HG03280 (cell line): ENCODE data around the gene SHOX.
"Not testable (repeated sequence)": the region's sequence is repeated elsewhere in the genome, so short reads cannot be mapped to it uniquely, and the experiment has no call there.

Experiments used
- ATAC-seq: cut with Tn5 transposase; IDR thresholded peaks from one replicate; pipeline ENCODE4 v1.9.1; 2021; ENCODE audit warnings: mild to moderate bottlenecking, moderate library complexity; ENCODE audit not compliant: unreplicated experiment

Gene SHOX

GRCh38 chrX:630612-631496, at the start of gene SHOX:
TSS of gene SHOX (plus strand) at chrX:630791. CDS start at chrX:630898, 107 bp downstream.
- ATAC-seq = no peak

DNA sequence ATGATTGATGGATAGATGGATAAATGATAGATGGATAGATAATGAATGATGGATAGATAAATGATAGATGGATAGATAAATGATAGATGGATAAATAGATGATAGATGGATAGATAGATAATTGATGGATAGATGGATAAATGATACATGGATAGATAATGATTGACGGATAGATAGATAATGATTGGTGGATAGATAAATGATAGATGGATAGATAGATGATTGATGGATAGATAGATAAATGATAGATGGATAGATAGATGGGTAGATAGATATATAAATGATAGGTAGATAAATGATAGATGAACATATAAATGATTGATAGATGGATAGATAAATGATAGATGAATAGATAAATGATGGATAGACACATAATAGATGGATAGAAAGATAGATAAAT, 49.5 kb upstream of the SHOX start:
- ATAC-seq = no peak

GRCh38 chrX:581720-582298, 48.8 kb upstream of the SHOX start:
- no peak for ATAC-seq

GRCh38 chrX:584572-584971, 46.0 kb upstream of the SHOX start:
- ATAC-seq = no peak

DNA sequence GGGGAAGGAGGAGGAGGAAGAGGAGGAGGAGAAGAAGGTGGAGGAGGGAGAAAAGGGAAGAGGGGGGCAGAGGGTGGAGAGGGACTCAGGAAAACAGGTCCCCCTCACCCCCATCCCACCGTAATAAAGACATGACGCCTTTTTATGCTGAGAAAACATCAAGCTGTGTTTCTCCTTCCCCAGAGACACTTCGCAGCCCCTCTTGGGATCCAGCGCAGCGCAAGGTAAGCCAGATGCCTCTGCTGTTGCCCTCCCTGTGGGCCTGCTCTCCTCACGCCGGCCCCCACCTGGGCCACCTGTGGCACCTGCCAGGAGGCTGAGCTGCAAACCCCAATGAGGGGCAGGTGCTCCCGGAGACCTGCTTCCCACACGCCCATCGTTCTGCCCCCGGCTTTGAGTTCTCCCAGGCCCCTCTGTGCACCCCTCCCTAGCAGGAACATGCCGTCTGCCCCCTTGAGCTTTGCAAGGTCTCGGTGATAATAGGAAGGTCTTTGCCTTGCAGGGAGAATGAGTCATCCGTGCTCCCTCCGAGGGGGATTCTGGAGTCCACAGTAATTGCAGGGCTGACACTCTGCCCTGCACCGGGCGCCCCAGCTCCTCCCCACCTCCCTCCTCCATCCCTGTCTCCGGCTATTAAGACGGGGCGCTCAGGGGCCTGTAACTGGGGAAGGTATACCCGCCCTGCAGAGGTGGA, 45.3 kb upstream of the SHOX start:
- no peak for ATAC-seq

DNA sequence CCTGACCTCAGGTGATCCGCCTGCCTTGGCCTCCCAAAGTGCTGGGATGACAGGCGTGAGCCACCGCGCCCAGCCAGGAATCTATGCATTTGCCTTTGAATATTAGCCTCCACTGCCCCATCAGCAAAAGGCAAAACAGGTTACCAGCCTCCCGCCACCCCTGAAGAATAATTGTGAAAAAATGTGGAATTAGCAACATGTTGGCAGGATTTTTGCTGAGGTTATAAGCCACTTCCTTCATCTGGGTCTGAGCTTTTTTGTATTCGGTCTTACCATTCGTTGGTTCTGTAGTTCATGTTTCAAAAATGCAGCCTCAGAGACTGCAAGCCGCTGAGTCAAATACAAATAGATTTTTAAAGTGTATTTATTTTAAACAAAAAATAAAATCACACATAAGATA, 44.2 kb upstream of the SHOX start:
- ATAC-seq = no peak

GRCh38 chrX:589261-589660, 41.3 kb upstream of the SHOX start:
- not testable (repeated sequence) for ATAC-seq

DNA sequence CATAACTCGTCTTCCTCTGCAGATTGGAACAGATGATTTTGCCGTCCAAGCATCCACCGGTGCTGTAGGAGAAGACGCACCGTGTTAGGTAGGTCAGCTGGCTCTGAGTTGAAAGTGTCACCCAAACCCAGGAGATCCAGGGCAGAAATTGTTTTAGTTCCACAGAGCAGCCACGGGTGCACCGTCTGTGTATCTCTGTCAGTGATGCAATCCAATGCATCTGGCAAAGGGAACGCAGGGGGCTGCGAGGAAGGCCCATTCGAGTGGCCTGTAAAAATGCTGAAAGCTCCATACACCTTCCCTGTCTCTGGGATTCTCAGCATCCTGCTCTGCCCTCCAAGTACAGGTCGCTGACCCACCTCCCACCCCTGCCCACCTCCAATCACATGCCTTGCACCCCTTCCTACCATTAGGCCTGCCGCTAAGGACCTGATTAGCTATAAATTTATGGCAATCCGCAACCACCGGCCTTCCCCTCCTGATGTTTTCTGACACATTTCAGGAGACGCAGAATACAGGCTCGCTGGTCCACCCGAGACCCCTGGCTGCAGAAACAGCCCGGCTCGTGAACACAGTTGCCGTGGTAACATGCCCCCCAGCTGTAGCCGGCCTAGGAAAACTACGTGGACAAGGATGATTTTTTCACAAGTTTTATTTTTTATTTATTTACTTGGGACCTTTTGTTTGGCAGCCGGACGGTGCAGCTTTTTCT, 39.7 kb upstream of the SHOX start:
- ATAC-seq = no peak

- no peak for ATAC-seq
Measured at GRCh38 chrX:599837-600715, 30.5 kb upstream of the SHOX start.

DNA sequence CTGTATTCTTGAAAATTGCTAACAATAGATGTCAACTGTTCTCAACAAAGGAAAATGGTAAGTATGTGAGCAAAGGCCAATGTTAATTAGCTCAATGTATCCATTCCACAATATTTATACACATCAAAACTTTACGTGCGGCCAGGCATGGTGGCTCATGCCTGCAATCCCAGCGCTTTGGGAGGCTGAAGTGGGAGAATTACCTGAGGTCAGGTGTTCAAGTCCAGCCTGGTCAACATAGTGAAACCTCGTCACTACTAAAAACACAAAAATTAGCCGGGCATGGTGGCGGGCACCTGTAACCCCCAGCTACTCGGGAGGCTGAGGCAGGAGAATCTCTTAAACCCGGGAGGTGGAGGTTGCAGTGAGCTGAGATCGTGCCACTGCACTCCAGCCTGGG, 27.6 kb upstream of the SHOX start:
- ATAC-seq = not testable (repeated sequence)

DNA sequence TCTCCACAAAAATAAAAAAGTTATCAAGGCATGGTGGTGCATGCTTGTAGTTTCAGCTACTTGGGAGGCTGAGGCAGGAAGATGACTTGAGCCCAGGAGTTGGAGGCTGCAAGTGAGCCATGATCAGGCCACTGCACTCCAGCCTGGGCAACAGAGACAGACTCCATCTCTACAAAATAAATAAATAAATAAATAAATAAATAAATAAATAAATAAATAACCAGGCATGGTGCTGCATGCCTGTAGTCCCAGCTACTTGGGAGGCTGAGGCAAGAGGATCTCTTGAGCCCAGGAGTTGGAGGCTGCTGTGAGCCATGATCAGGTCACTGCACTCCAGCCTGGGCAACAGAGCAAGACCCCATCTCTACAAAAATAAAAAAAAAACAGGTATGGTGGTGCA, 26.0 kb upstream of the SHOX start:
- not testable (repeated sequence) for ATAC-seq

GRCh38 chrX:608088-608487, 22.5 kb upstream of the SHOX start:
- ATAC-seq = not testable (repeated sequence)

- ATAC-seq = no peak
Measured at GRCh38 chrX:614136-614535, 16.5 kb upstream of the SHOX start.

DNA sequence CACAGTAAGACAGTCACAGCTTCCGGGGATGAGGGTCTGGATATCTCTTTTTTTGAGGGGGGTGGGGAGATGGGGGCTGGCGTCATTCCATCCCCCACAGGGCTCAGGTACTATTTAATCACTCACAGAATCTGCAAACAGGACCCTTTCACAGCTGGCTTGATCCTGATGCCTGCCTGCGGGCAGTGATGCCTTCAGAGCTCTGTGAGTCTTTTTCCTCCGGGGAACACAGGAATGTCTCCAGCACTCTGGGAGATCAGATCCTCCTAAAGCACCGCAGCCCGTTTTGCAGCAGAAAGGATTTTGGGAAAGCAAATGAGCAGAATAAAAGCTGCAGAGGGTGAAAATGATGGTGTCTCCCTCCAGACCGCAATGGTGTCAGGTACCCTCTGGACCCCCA, 13.2 kb upstream of the SHOX start:
- ATAC-seq = no peak

GRCh38 chrX:617891-618290, 12.7 kb upstream of the SHOX start:
- no peak for ATAC-seq

DNA sequence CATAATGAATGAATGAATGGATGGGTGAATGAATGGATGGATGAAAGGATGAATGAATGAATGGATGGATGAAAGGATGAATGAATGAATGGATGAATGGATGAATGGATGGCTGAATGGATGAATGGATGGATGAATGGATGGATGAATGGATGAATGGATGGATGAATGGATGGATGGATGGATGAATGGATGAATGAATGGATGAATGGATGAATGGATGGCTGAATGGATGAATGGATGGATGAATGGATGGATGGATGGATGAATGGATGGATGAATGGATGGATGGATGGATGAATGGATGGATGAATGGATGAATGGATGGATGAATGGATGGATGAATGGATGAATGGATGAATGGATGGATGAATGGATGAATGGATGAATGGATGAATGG, 12.3 kb upstream of the SHOX start:
- not testable (repeated sequence) for ATAC-seq

DNA sequence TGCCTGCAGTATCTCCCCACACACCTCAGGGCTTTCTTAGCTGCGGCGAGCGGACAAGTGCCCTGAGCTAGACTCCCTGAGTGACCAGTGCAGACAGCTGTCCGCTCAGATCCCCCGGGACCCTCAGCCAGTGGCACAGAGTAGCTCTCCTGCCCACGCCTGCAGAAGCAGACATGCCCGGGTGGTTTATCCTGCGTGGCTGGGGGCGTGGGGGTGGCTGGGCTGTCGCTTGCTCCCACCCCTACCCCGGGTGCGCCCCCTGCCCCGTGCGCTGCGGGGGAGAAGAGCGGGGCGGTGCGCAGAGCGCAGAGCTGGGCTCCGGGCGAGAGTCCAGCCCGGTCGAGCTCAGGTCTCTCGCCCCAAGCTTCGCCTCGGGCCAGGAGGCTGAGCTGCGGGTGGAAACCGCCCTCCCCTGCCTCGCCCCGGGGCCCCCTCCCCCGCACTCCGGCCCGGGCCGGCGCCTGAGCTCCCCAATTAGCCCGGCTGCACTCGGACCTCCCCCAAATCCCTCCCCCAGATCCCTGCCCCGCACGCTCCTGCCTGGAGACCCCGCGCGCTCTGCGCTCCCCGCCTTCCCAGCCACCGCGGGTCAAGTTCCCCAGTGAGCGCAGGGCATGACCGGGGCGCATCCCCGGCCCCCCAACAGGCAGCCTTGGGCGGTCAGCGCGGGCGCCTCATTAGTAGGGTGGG, 11.7 kb upstream of the SHOX start:
- no peak for ATAC-seq

DNA sequence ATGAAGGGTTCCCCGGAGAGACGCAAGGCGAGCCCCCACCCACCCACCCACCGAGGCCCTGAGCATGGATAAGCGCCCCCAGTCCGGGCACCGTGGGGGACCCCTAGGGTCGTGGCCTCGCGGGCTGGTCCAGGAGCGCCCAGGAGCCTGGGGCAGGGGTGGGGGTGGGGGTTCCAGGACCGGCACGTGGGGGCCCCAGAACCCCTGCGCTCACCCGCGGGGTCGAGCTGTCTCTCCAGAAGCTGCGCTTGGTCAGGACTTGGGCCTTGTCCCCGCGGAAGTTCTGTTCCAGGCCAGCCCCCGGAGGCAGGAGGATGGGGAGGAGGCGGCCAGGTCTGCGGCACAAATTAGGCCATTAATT, 11.2 kb upstream of the SHOX start:
- no peak for ATAC-seq

DNA sequence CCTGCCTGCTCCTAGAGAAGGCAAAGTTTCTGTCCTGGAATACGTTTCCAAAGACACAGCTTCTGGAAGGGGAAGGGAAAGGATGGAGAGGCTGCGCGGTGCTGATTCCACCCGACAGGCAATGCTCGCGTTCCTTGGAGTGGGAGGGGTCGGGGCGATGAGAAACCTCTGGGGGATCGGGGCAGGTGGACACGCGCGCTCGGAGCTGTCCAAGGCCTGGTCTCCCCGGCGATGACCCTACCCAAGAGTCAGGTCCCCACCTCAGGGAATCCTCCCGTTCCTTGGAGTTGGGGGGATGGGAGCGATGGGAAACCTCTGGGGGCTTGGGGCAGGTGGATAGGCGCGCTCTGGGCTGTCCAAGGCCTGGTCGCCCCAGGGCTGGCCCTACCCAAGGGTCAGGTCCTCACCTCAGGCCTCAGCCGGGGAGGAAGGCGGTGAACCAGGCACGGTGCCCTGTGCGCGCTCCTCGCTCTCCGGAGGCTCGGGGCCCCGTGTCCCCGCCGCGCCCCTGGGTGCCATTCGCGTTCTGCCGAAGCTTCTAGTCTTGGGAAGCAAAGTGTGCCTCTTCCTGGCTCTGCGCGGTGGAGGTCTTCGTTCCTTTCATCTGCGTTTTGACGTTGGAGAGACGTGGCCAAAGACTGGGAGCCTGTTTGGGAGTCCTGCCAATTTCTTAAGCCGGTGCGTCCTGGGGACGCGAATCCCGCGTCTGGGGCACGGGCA, 10.6 kb upstream of the SHOX start:
- no peak for ATAC-seq
